Thyroid gland (tissue), 4 donors: Measurements from ENCODE around the gene CRISPLD2.

Source experiments
- CTCF ChIP-seq, 6 experiments: fragments of 200-600 bp in 3 of 6; fragments of 450-650 bp in 3 of 6; sonication (generic) in 3 of 6; IDR thresholded peaks; one replicate each; pipeline ENCODE4 v1.5.1; 2016 to 2019; ENCODE audit warnings: antibody characterized with exemption in 6 of 6, mild to moderate bottlenecking in 2 of 6, inconsistent platforms in 1 of 6, moderate library complexity in 1 of 6
- POLR2A ChIP-seq, 2 donors: fragments of 450-650 bp; IDR thresholded peaks; one replicate each; pipeline ENCODE4 v1.6.1; 2017; ENCODE audit warnings: antibody characterized with exemption in 2 of 2, mild to moderate bottlenecking in 2 of 2, moderate library complexity in 1 of 2

DNA sequence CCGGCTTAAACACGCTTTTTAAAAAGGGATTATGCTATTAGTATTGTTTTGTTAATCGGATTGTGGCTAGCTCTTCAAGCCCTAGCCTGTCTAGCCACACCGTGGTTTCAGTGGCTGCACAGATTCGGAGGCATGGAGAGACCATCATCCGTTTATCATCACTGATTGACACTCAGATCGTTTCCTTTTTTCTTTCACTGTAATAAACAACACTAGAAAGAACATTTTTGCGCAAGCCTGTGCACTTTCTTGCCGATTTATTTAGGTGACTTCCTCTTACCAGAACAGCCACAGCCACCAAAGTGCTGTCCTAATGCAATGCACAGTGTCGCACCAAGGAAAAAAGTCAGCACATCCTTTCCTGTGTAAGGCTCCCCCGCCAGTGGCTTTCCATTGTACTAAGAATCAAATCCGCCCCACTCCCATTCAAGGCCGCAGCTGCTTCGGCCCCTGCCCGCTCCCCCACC is 78.2 kb downstream of the CRISPLD2 start:
- TF ChIP-seq CTCF (IDR thresholded peaks at IDR 0.05) = no peak
- no peak for TF ChIP-seq POLR2A (IDR thresholded peaks at IDR 0.05)
